ENCODE results near the gene SPEM3. TPM values are rescaled to one million over a fixed set of nuclear protein-coding genes. Genes with fewer than 3 reads are reported as not detected.
A peak's percentile ranks its signal among the peaks of the same experiment; 100 is the strongest.

Gene SPEM3
- total RNA-seq, 1 donor = not detected

DNA sequence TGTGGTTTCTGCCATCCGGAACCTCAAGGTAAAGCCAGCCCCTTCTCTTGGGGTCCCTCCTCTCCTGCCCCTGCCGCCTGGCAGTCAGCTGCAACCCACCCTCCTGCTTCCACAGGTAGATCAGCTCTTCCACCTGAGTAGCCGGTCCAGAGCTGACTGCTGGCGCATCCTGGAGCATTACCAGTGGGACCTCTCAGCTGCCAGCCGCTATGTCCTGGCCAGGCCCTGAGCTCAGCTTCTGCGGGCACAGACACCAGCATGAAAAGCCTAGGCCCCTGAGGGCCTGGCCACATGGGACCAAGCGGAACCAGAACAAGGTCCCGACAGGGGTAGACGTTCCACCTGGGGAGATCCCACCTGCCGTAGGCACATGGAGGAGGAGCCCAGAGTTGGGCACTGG lies 39.8 kb upstream of the SPEM3 start:
- H3K4me2 ChIP-seq (ENCODE audit: insufficient read depth, low read length) = no peak overlapping the region
- peaks cover 9% of the 10 kb centered on the region for H3K4me1 ChIP-seq (ENCODE audit: insufficient read depth, low read length)
- H2AFZ ChIP-seq (ENCODE audit: low read length) = no peak overlapping the region
- TF ChIP-seq, protein P1, sequence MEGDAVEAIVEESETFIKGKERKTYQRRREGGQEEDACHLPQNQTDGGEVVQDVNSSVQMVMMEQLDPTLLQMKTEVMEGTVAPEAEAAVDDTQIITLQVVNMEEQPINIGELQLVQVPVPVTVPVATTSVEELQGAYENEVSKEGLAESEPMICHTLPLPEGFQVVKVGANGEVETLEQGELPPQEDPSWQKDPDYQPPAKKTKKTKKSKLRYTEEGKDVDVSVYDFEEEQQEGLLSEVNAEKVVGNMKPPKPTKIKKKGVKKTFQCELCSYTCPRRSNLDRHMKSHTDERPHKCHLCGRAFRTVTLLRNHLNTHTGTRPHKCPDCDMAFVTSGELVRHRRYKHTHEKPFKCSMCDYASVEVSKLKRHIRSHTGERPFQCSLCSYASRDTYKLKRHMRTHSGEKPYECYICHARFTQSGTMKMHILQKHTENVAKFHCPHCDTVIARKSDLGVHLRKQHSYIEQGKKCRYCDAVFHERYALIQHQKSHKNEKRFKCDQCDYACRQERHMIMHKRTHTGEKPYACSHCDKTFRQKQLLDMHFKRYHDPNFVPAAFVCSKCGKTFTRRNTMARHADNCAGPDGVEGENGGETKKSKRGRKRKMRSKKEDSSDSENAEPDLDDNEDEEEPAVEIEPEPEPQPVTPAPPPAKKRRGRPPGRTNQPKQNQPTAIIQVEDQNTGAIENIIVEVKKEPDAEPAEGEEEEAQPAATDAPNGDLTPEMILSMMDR (IDR thresholded peaks at IDR 0.05; ENCODE audit: extremely low read depth, low read depth, low read length) = no peak
- H3K36me3 ChIP-seq (ENCODE audit: insufficient read depth, low read length) = peaks cover 37% of the 10 kb centered on the region
- no peaks in the 10 kb centered on the region for H3K9me3 ChIP-seq (ENCODE audit: low read depth, low read length)
- H3K27me3 ChIP-seq (ENCODE audit: insufficient read depth, low read length) = peaks cover 3% of the 10 kb centered on the region
- DNase-seq (ENCODE audit: insufficient read length, low spot score, missing footprints) = peak; percentile 41
- no peak overlapping the region for H3K4me3 ChIP-seq (ENCODE audit: insufficient read depth, low read length)
- peaks cover 2% of the 10 kb centered on the region for H4K20me1 ChIP-seq (ENCODE audit: insufficient read depth, low read length)
- H3K27ac ChIP-seq (ENCODE audit: low read depth, low read length) = no peak overlapping the region
- H3K79me2 ChIP-seq (ENCODE audit: insufficient read depth, low read length) = peaks cover 5% of the 10 kb centered on the region

GRCh38 chr17:7389924-7390910 lies 38.4 kb upstream of the SPEM3 start:
- H2AFZ ChIP-seq (ENCODE audit: low read length) = no peak overlapping the region
- TF ChIP-seq, protein P1 (IDR thresholded peaks at IDR 0.05; ENCODE audit: extremely low read depth, low read depth, low read length) = no peak
- H3K9me3 ChIP-seq (ENCODE audit: low read depth, low read length) = no peaks in the 10 kb centered on the region
- peaks cover 37% of the 10 kb centered on the region for H3K36me3 ChIP-seq (ENCODE audit: insufficient read depth, low read length)
- H3K79me2 ChIP-seq (ENCODE audit: insufficient read depth, low read length) = peaks cover 7% of the 10 kb centered on the region
- peaks cover 11% of the 10 kb centered on the region for H3K4me1 ChIP-seq (ENCODE audit: insufficient read depth, low read length)
- H4K20me1 ChIP-seq (ENCODE audit: insufficient read depth, low read length) = peaks cover 2% of the 10 kb centered on the region
- no peak overlapping the region for H3K27ac ChIP-seq (ENCODE audit: low read depth, low read length)
- H3K27me3 ChIP-seq (ENCODE audit: insufficient read depth, low read length) = no peaks in the 10 kb centered on the region
- no peak overlapping the region for H3K4me2 ChIP-seq (ENCODE audit: insufficient read depth, low read length)
- no peak overlapping the region for H3K4me3 ChIP-seq (ENCODE audit: insufficient read depth, low read length)
- peak; percentile 55 for DNase-seq (ENCODE audit: insufficient read length, low spot score, missing footprints)

GRCh38 chr17:7391307-7391706 lies 37.4 kb upstream of the SPEM3 start:
- H3K4me2 ChIP-seq (ENCODE audit: insufficient read depth, low read length) = no peak overlapping the region
- TF ChIP-seq, protein P1 (IDR thresholded peaks at IDR 0.05; ENCODE audit: extremely low read depth, low read depth, low read length) = no peak
- no peak overlapping the region for H2AFZ ChIP-seq (ENCODE audit: low read length)
- H3K4me1 ChIP-seq (ENCODE audit: insufficient read depth, low read length) = peaks cover 11% of the 10 kb centered on the region
- H3K27me3 ChIP-seq (ENCODE audit: insufficient read depth, low read length) = no peaks in the 10 kb centered on the region
- no peak overlapping the region for H3K4me3 ChIP-seq (ENCODE audit: insufficient read depth, low read length)
- H3K79me2 ChIP-seq (ENCODE audit: insufficient read depth, low read length) = peaks cover 7% of the 10 kb centered on the region
- H3K36me3 ChIP-seq (ENCODE audit: insufficient read depth, low read length) = peaks cover 37% of the 10 kb centered on the region
- H4K20me1 ChIP-seq (ENCODE audit: insufficient read depth, low read length) = peaks cover 2% of the 10 kb centered on the region
- no peak overlapping the region for H3K27ac ChIP-seq (ENCODE audit: low read depth, low read length)
- DNase-seq (ENCODE audit: insufficient read length, low spot score, missing footprints) = peak; percentile 32
- H3K9me3 ChIP-seq (ENCODE audit: low read depth, low read length) = no peaks in the 10 kb centered on the region
